Vagina (tissue), 2 donors: ENCODE results near the gene IQCM.

Source experiments
- POLR2A ChIP-seq, 2 donors: fragments of 450-650 bp; IDR thresholded peaks; one replicate each; pipeline ENCODE4 v1.6.1; 2017; ENCODE audit warnings: antibody characterized with exemption in 2 of 2, mild to moderate bottlenecking in 2 of 2, moderate library complexity in 2 of 2
- TF ChIP-seq, protein P1 (sequence below), 3 experiments: fragments of 450-650 bp in 2 of 3; fragments of 200-600 bp in 1 of 3; sonication (generic) in 1 of 3; IDR thresholded peaks; one replicate each; pipeline ENCODE4 v1.5.1; 2017 to 2019; ENCODE audit warnings: antibody characterized with exemption in 3 of 3, mild to moderate bottlenecking in 2 of 3, moderate library complexity in 2 of 3

DNA sequence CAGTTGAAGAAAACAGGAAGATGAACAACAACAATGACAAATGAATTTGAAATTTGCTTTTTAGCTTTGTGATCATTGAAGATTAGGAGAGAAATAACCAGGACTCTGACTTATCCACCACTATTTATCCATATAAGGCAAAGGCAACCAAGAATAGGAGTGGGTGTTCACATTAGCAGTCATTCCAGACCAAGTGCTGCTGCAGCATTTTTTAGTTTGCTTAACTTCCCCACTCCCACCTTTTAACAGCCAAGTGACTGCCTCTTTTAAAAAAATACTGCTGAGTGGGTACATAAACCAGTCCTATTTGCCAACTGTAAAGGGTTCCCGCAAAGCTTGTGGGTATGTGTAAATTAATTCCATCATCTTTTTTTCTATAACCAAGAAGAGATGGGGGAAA lies 230.9 kb downstream of the IQCM start:
- TF ChIP-seq, protein P1, sequence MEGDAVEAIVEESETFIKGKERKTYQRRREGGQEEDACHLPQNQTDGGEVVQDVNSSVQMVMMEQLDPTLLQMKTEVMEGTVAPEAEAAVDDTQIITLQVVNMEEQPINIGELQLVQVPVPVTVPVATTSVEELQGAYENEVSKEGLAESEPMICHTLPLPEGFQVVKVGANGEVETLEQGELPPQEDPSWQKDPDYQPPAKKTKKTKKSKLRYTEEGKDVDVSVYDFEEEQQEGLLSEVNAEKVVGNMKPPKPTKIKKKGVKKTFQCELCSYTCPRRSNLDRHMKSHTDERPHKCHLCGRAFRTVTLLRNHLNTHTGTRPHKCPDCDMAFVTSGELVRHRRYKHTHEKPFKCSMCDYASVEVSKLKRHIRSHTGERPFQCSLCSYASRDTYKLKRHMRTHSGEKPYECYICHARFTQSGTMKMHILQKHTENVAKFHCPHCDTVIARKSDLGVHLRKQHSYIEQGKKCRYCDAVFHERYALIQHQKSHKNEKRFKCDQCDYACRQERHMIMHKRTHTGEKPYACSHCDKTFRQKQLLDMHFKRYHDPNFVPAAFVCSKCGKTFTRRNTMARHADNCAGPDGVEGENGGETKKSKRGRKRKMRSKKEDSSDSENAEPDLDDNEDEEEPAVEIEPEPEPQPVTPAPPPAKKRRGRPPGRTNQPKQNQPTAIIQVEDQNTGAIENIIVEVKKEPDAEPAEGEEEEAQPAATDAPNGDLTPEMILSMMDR (IDR thresholded peaks at IDR 0.05), result no peak
- TF ChIP-seq POLR2A (IDR thresholded peaks at IDR 0.05), result no peak
